H9 (cell line): ENCODE measurements around the gene GPR82. TPM values are rescaled to one million over a fixed set of nuclear protein-coding genes. Genes with fewer than 3 reads are reported as not detected.

Experiments
- DNase-seq: peaks from one replicate; pipeline ENCODE4 v3.0.0-alpha.2; 2017
- H2AFZ ChIP-seq: one replicate; pipeline ENCODE4 v1.6.1; 2013; ENCODE audit warnings: mild to moderate bottlenecking, low read length, control low read depth, moderate library complexity
- H2AK5ac ChIP-seq: 2 replicates; pipeline ENCODE4 v1.6.1; 2013; ENCODE audit warnings: low read length, control low read depth, mixed read lengths; ENCODE audit not compliant: insufficient read length
- H2BK120ac ChIP-seq: one replicate; pipeline ENCODE4 v1.6.1; 2013; ENCODE audit warnings: low read depth, mild to moderate bottlenecking, low read length, control low read depth, inconsistent platforms; ENCODE audit not compliant: poor library complexity, severe bottlenecking
- H2BK12ac ChIP-seq: 2 replicates; pipeline ENCODE4 v1.6.1; 2013; ENCODE audit warnings: low read length, control low read depth, mixed read lengths, low read depth; ENCODE audit not compliant: insufficient read length
- H2BK15ac ChIP-seq: 2 replicates; pipeline ENCODE4 v1.6.1; 2013; ENCODE audit warnings: low read depth, low read length, control low read depth
- H2BK20ac ChIP-seq: one replicate; pipeline ENCODE4 v1.6.1; 2013; ENCODE audit warnings: low read depth, mild to moderate bottlenecking, low read length, control low read depth, inconsistent platforms; ENCODE audit not compliant: poor library complexity, severe bottlenecking
- H2BK5ac ChIP-seq: 2 replicates; pipeline ENCODE4 v1.6.1; 2013; ENCODE audit warnings: low read length, control low read depth, mixed read lengths; ENCODE audit not compliant: insufficient read length
- H3K14ac ChIP-seq: 2 replicates; pipeline ENCODE4 v1.6.1; 2013; ENCODE audit warnings: low read length, control low read depth; ENCODE audit not compliant: insufficient read depth
- H3K18ac ChIP-seq: 2 replicates; pipeline ENCODE4 v1.6.1; 2013; ENCODE audit warnings: low read depth, mild to moderate bottlenecking, mixed read lengths, low read length, control low read depth; ENCODE audit not compliant: insufficient read length
- H3K23ac ChIP-seq: 2 replicates; pipeline ENCODE4 v1.6.1; 2013; ENCODE audit warnings: low read length, control low read depth, mixed read lengths, low read depth; ENCODE audit not compliant: insufficient read length
- H3K23me2 ChIP-seq: 2 replicates; pipeline ENCODE4 v1.6.1; 2013; ENCODE audit warnings: low read depth, mild to moderate bottlenecking, mixed read lengths, low read length, control low read depth; ENCODE audit not compliant: insufficient read length, poor library complexity, severe bottlenecking
- H3K27ac ChIP-seq: 2 replicates; pipeline ENCODE4 v1.5.1; 2013; ENCODE audit warnings: low read length, control low read depth, mixed read lengths, low read depth; ENCODE audit not compliant: insufficient read length
- H3K27me3 ChIP-seq: 2 replicates; pipeline ENCODE4 v1.6.1; 2013; ENCODE audit warnings: low read length, control low read depth, inconsistent platforms; ENCODE audit not compliant: insufficient read depth
- H3K4ac ChIP-seq: 2 replicates; pipeline ENCODE4 v1.6.1; 2013; ENCODE audit warnings: low read depth, mild to moderate bottlenecking, control low read depth, inconsistent platforms, low read length, moderate library complexity
- H3K4me1 ChIP-seq: 2 replicates; pipeline ENCODE4 v1.6.1; 2013; ENCODE audit warnings: low read length, control low read depth, inconsistent platforms; ENCODE audit not compliant: insufficient read depth
- H3K4me2 ChIP-seq: 2 replicates; pipeline ENCODE4 v1.6.1; 2013; ENCODE audit warnings: low read length, control low read depth, mixed read lengths; ENCODE audit not compliant: insufficient read length, insufficient read depth
- H3K56ac ChIP-seq: 2 replicates; pipeline ENCODE4 v1.6.1; 2013; ENCODE audit warnings: low read depth, mild to moderate bottlenecking, mixed read lengths, low read length, control low read depth; ENCODE audit not compliant: insufficient read length
- H3K79me1 ChIP-seq: 2 replicates; pipeline ENCODE4 v1.6.1; 2013; ENCODE audit warnings: low read depth, mild to moderate bottlenecking, moderate library complexity, low read length, control low read depth, inconsistent platforms; ENCODE audit not compliant: insufficient read depth, poor library complexity, severe bottlenecking
- H3K79me2 ChIP-seq: 2 replicates; pipeline ENCODE4 v1.6.1; 2013; ENCODE audit warnings: low read length, control low read depth, inconsistent platforms; ENCODE audit not compliant: insufficient read depth
- H3K9ac ChIP-seq: 2 replicates; pipeline ENCODE4 v1.6.1; 2013; ENCODE audit warnings: low read length, control low read depth, mixed read lengths; ENCODE audit not compliant: insufficient read length; ENCODE audit errors: extremely low read depth
- H3K9me3 ChIP-seq: one replicate; pipeline ENCODE4 v1.6.1; 2013; ENCODE audit warnings: low read depth, low read length, inconsistent platforms; ENCODE audit not compliant: control insufficient read depth
- H3T11ph ChIP-seq: one replicate; pipeline ENCODE4 v1.6.1; 2013; ENCODE audit warnings: mild to moderate bottlenecking, low read length, control low read depth, inconsistent platforms
- H4K20me1 ChIP-seq: one replicate; pipeline ENCODE4 v1.6.1; 2013; ENCODE audit not compliant: control insufficient read depth, insufficient read length, insufficient read depth
- H4K5ac ChIP-seq: 2 replicates; pipeline ENCODE4 v1.6.1; 2013; ENCODE audit warnings: low read depth, mild to moderate bottlenecking, mixed read lengths, low read length, control low read depth; ENCODE audit not compliant: insufficient read length
- H4K8ac ChIP-seq: replicated peaks from 2 replicates; pipeline ENCODE4 v1.6.1; 2013; ENCODE audit warnings: low read length, control low read depth, mixed read lengths, low read depth; ENCODE audit not compliant: insufficient read length
- H4K91ac ChIP-seq: 2 replicates; pipeline ENCODE4 v1.6.1; 2013; ENCODE audit warnings: low read depth, mild to moderate bottlenecking, moderate library complexity, mixed read lengths, low read length, control low read depth; ENCODE audit not compliant: insufficient read length
- H3K27ac Mint-ChIP-seq, 3 experiments: 2 replicates in 2 of 3; 3 replicates in 1 of 3; pipeline ENCODE4 v1.8.0; 2020 to 2021; ENCODE audit warnings: mixed read lengths in 3 of 3, mild to moderate bottlenecking in 1 of 3, moderate library complexity in 1 of 3
- H3K27me3 Mint-ChIP-seq: 2 replicates; pipeline ENCODE4 v1.8.0; 2021; ENCODE audit warnings: low read depth, mild to moderate bottlenecking, moderate library complexity, mixed read lengths
- H3K36me3 Mint-ChIP-seq, 3 experiments: 2 replicates in 2 of 3; 3 replicates in 1 of 3; pipeline ENCODE4 v1.8.0; 2020 to 2021; ENCODE audit warnings: low read depth in 3 of 3, mixed read lengths in 3 of 3; ENCODE audit not compliant: insufficient read depth in 1 of 3
- H3K4me1 Mint-ChIP-seq, 2 experiments: 2 replicates each; pipeline ENCODE4 v1.8.0; 2020; ENCODE audit warnings: mixed read lengths in 2 of 2
- H3K4me3 Mint-ChIP-seq, 2 experiments: 2 replicates in 1 of 2; 3 replicates in 1 of 2; pipeline ENCODE4 v1.8.0; 2020 to 2021; ENCODE audit warnings: mild to moderate bottlenecking in 2 of 2, mixed read lengths in 2 of 2, moderate library complexity in 1 of 2
- H3K9me3 Mint-ChIP-seq, 2 experiments: 2 replicates in 1 of 2; 3 replicates in 1 of 2; pipeline ENCODE4 v1.8.0; 2020; ENCODE audit warnings: mild to moderate bottlenecking in 2 of 2, mixed read lengths in 2 of 2, moderate library complexity in 1 of 2
- WGBS: extraction: QIAGEN DNeasy Blood & Tissue Kit; methylation state at CpG from one replicate; pipeline ENCODE4 v1.1.7; 2013; ENCODE audit warnings: missing lambda C conversion rate, low lambda C conversion rate, mixed read lengths; ENCODE audit not compliant: insufficient read length; ENCODE audit errors: extremely low coverage; 5-methylcytosine and 5-hydroxymethylcytosine counted together
- total RNA-seq: library from RNA; stranded (reverse); gene quantifications from 2 replicates; pipeline ENCODE4 v1.2.1, GENCODE V29; 2021
- TF ChIP-seq, protein P1 (sequence below): fragments of 200-600 bp; sonication (generic); conservative IDR thresholded peaks from 3 replicates; pipeline ENCODE4 v1.8.0; 2021; ENCODE audit warnings: antibody characterized with exemption, mild to moderate bottlenecking

Gene GPR82
- total RNA-seq, 1 experiment from 2014 or later = not detected

GRCh38 chrX:41739871-41740270 lies 15.9 kb downstream of the GPR82 start:
- Histone ChIP-seq H3K4me1 (peaks cover 5% of the 10 kb centered on the region; the same call in 1 of the 2 replicates), H3K9ac (no peak overlapping the region), H4K91ac (no peak overlapping the region), H4K20me1 (no peaks in the 10 kb centered on the region), H2AFZ (no peak overlapping the region), H3K56ac (no peak overlapping the region), H3K79me2 (no peaks in the 10 kb centered on the region), H2BK15ac (no peak overlapping the region), H3K27me3 (no peaks in the 10 kb centered on the region), H3K14ac (no peak overlapping the region), H2AK5ac (peak overlapping the region; percentile 75), H3K4ac (no peak overlapping the region), H2BK12ac (no peak overlapping the region), H3T11ph (no peak overlapping the region), H4K8ac (no peak overlapping the region), H2BK5ac (no peak overlapping the region), H3K18ac (no peak overlapping the region), H3K9me3 (no peaks in the 10 kb centered on the region), H2BK120ac (no peak overlapping the region), H2BK20ac (no peak overlapping the region), H3K23ac (no peak overlapping the region), H4K5ac (no peak overlapping the region), H3K27ac (no peak overlapping the region), H3K79me1 (no peaks in the 10 kb centered on the region), H3K23me2 (no peaks in the 10 kb centered on the region), H3K4me2 (peak overlapping the region; percentile 33)
- no peaks in the 10 kb centered on the region for H3K27me3 Mint-ChIP-seq
- H3K9me3 Mint-ChIP-seq = peaks cover 34 to 39% of the 10 kb centered on the region in 2 experiments
- WGBS = no CpG with 5 or more reads among the region's 1 CpG
- peak overlapping the region; percentile 77 to 91 (median 83); a peak in 6 of 7 replicates for H3K27ac Mint-ChIP-seq
- no peak for DNase-seq
- peaks cover 15 to 21% of the 10 kb centered on the region in 2 experiments for H3K4me1 Mint-ChIP-seq
- H3K36me3 Mint-ChIP-seq = peaks cover 3 to 12% (median 5%) of the 10 kb centered on the region in 3 experiments
- TF ChIP-seq, protein P1, sequence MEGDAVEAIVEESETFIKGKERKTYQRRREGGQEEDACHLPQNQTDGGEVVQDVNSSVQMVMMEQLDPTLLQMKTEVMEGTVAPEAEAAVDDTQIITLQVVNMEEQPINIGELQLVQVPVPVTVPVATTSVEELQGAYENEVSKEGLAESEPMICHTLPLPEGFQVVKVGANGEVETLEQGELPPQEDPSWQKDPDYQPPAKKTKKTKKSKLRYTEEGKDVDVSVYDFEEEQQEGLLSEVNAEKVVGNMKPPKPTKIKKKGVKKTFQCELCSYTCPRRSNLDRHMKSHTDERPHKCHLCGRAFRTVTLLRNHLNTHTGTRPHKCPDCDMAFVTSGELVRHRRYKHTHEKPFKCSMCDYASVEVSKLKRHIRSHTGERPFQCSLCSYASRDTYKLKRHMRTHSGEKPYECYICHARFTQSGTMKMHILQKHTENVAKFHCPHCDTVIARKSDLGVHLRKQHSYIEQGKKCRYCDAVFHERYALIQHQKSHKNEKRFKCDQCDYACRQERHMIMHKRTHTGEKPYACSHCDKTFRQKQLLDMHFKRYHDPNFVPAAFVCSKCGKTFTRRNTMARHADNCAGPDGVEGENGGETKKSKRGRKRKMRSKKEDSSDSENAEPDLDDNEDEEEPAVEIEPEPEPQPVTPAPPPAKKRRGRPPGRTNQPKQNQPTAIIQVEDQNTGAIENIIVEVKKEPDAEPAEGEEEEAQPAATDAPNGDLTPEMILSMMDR = no peak
- H3K4me3 Mint-ChIP-seq = peak overlapping the region in 1 of 2 experiments; percentile 47; a peak in 1 of 5 replicates
